WTC11 (cell line): ENCODE measurements around the gene CDKN2B.

ENCODE experiments used
- FOXJ3 ChIP-seq: sonication (generic); formaldehyde crosslinking; IDR thresholded peaks from 2 replicates; pipeline ENCODE4 v1.9.0; 2021; ENCODE audit warnings: missing genetic modification reagents, mild to moderate bottlenecking, borderline replicate concordance
- KAT7 ChIP-seq: sonication (generic); formaldehyde crosslinking; IDR thresholded peaks from 2 replicates; pipeline ENCODE4 v1.8.1; 2023; ENCODE audit warnings: missing genetic modification reagents, mild to moderate bottlenecking, borderline replicate concordance
- SMAD3 ChIP-seq: sonication (generic); formaldehyde crosslinking; IDR thresholded peaks from 2 replicates; pipeline ENCODE4 v1.8.0; 2022; ENCODE audit warnings: missing genetic modification reagents, mild to moderate bottlenecking, borderline replicate concordance
- ZNF232 ChIP-seq: sonication (generic); formaldehyde crosslinking; IDR thresholded peaks from 2 replicates; pipeline ENCODE4 v1.8.0; 2022; ENCODE audit warnings: mild to moderate bottlenecking, missing genetic modification reagents
- ZNF317 ChIP-seq: sonication (generic); formaldehyde crosslinking; IDR thresholded peaks from 2 replicates; pipeline ENCODE4 v1.8.1; 2023; ENCODE audit warnings: low read depth, mild to moderate bottlenecking, moderate library complexity, missing genetic modification reagents, borderline replicate concordance
- TF ChIP-seq, protein P1 (sequence below): sonication (generic); formaldehyde crosslinking; IDR thresholded peaks from 2 replicates; pipeline ENCODE4 v1.8.0; 2022; ENCODE audit warnings: mild to moderate bottlenecking, missing genetic modification reagents
- TF ChIP-seq, protein P2 (sequence below): fragments of 200-600 bp; IDR thresholded peaks from 2 replicates; pipeline ENCODE4 v1.8.0; 2022; ENCODE audit warnings: antibody characterized with exemption
- TF ChIP-seq, protein P3 (sequence below): sonication (generic); formaldehyde crosslinking; conservative IDR thresholded peaks from 2 replicates; pipeline ENCODE4 v1.8.1; 2022; ENCODE audit warnings: mild to moderate bottlenecking, missing genetic modification reagents
- TF ChIP-seq, protein P4 (sequence below): sonication (generic); formaldehyde crosslinking; IDR thresholded peaks from 2 replicates; pipeline ENCODE4 v1.8.0; 2022; ENCODE audit warnings: mild to moderate bottlenecking, missing genetic modification reagents
- TF ChIP-seq, protein P5 (sequence below): sonication (generic); formaldehyde crosslinking; IDR thresholded peaks from 2 replicates; pipeline ENCODE4 v1.8.1; 2022; ENCODE audit warnings: low read depth, mild to moderate bottlenecking, moderate library complexity, missing genetic modification reagents, borderline replicate concordance
- TF ChIP-seq, protein P6 (sequence below): sonication (generic); formaldehyde crosslinking; IDR thresholded peaks from 2 replicates; pipeline ENCODE4 v1.8.0; 2022; ENCODE audit warnings: mild to moderate bottlenecking, missing genetic modification reagents

DNA sequence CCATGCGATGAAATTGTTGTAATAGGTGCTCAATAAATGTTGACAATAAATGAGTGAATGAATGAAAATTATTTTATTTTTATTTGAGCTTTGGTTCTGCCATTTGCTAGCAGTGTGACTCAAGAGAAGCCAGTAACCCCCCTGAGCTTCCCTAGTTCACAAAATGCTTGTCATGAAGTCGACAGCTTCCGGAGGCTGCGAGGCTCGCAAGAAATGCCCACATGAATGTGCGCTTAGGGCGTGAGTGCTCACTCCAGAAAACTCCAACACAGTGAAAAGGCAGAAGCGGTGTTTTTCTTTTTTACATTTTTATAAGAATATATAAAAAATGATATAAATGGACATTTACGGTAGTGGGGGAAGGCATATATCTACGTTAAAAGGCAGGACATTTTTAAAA lies 41.4 kb downstream of the CDKN2B start:
- TF ChIP-seq, protein P1, sequence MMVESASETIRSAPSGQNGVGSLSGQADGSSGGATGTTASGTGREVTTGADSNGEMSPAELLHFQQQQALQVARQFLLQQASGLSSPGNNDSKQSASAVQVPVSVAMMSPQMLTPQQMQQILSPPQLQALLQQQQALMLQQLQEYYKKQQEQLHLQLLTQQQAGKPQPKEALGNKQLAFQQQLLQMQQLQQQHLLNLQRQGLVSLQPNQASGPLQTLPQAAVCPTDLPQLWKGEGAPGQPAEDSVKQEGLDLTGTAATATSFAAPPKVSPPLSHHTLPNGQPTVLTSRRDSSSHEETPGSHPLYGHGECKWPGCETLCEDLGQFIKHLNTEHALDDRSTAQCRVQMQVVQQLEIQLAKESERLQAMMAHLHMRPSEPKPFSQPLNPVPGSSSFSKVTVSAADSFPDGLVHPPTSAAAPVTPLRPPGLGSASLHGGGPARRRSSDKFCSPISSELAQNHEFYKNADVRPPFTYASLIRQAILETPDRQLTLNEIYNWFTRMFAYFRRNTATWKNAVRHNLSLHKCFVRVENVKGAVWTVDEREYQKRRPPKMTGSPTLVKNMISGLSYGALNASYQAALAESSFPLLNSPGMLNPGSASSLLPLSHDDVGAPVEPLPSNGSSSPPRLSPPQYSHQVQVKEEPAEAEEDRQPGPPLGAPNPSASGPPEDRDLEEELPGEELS (CRISPR knock-in tag), result no peak
- TF ChIP-seq SMAD3 (CRISPR knock-in tag) (no peak), KAT7 (CRISPR knock-in tag) (no peak), FOXJ3 (CRISPR knock-in tag) (no peak), ZNF317 (CRISPR knock-in tag) (no peak), ZNF232 (CRISPR knock-in tag) (no peak)
- TF ChIP-seq, protein P2, sequence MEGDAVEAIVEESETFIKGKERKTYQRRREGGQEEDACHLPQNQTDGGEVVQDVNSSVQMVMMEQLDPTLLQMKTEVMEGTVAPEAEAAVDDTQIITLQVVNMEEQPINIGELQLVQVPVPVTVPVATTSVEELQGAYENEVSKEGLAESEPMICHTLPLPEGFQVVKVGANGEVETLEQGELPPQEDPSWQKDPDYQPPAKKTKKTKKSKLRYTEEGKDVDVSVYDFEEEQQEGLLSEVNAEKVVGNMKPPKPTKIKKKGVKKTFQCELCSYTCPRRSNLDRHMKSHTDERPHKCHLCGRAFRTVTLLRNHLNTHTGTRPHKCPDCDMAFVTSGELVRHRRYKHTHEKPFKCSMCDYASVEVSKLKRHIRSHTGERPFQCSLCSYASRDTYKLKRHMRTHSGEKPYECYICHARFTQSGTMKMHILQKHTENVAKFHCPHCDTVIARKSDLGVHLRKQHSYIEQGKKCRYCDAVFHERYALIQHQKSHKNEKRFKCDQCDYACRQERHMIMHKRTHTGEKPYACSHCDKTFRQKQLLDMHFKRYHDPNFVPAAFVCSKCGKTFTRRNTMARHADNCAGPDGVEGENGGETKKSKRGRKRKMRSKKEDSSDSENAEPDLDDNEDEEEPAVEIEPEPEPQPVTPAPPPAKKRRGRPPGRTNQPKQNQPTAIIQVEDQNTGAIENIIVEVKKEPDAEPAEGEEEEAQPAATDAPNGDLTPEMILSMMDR, result no peak
- TF ChIP-seq, protein P3, sequence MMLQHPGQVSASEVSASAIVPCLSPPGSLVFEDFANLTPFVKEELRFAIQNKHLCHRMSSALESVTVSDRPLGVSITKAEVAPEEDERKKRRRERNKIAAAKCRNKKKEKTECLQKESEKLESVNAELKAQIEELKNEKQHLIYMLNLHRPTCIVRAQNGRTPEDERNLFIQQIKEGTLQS (CRISPR knock-in tag), result no peak
- TF ChIP-seq, protein P4, sequence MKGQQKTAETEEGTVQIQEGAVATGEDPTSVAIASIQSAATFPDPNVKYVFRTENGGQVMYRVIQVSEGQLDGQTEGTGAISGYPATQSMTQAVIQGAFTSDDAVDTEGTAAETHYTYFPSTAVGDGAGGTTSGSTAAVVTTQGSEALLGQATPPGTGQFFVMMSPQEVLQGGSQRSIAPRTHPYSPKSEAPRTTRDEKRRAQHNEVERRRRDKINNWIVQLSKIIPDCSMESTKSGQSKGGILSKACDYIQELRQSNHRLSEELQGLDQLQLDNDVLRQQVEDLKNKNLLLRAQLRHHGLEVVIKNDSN (CRISPR knock-in tag), result no peak
- TF ChIP-seq, protein P5, sequence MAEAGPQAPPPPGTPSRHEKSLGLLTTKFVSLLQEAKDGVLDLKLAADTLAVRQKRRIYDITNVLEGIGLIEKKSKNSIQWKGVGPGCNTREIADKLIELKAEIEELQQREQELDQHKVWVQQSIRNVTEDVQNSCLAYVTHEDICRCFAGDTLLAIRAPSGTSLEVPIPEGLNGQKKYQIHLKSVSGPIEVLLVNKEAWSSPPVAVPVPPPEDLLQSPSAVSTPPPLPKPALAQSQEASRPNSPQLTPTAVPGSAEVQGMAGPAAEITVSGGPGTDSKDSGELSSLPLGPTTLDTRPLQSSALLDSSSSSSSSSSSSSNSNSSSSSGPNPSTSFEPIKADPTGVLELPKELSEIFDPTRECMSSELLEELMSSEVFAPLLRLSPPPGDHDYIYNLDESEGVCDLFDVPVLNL, result no peak
- TF ChIP-seq, protein P6, sequence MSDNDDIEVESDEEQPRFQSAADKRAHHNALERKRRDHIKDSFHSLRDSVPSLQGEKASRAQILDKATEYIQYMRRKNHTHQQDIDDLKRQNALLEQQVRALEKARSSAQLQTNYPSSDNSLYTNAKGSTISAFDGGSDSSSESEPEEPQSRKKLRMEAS (CRISPR knock-in tag), result no peak
